ENCODE data around the gene WDR45. TPM values are rescaled to one million over a fixed set of nuclear protein-coding genes. Genes with fewer than 3 reads are reported as not detected.

Gene WDR45
- total and polyA plus RNA-seq, 2 of the 13 experiments (the other 11 are each of a cell fraction or from before 2014, with no cell fraction given): 16.4 to 65.5 TPM

DNA sequence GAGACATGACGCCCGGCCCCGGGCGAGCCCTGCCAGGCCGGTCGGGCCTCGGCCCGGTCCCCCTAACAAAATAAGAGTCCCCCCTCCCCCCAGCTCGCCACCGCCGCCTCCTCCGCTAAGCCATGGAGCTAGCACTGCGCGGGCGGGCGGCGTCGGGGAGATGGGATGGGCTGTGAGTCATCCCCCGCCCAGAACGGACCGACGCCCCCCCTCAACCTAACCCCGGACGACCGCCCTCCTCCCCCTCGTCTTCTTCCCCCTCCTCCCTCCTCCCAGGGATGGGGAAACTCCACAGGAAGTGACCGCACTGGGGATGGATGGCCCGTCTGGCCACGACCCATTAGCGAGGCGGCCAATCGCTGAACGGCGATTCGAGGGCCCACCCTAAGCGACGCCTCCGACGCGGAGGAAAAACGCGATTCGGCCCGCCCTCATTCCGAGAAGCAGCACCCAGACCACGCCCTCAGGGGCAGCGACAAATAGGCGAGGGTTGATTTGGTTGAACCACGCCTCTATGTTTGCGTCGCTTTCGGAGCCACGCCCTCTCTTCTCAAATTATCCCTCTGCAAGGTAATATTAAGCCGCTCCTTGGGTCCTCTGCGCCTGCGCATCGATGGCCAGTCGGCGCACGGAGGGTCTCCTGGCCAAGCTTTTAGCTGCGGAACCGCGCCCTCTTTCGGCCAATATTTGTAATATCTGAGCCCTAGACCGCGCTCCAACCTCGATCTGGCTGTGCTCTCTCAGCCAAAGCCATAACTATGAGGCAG lies 36.3 kb downstream of the WDR45 start, which contains the start of gene TFE3 (continued):
- TF ChIP-seq, protein P1, sequence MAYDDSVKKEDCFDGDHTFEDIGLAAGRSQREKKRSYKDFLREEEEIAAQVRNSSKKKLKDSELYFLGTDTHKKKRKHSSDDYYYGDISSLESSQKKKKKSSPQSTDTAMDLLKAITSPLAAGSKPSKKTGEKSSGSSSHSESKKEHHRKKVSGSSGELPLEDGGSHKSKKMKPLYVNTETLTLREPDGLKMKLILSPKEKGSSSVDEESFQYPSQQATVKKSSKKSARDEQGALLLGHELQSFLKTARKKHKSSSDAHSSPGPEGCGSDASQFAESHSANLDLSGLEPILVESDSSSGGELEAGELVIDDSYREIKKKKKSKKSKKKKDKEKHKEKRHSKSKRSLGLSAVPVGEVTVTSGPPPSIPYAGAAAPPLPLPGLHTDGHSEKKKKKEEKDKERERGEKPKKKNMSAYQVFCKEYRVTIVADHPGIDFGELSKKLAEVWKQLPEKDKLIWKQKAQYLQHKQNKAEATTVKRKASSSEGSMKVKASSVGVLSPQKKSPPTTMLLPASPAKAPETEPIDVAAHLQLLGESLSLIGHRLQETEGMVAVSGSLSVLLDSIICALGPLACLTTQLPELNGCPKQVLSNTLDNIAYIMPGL (CRISPR knock-in tag; IDR thresholded peaks at IDR 0.05; ENCODE audit: borderline replicate concordance in 1 of 2, low read depth in 1 of 2): peak; percentile 39 to 48; a peak in 1 of 4 replicates
- TF ChIP-seq ZNF136 (CRISPR knock-in tag; IDR thresholded peaks at IDR 0.05; ENCODE audit: low read depth) (0 out of 2 replicates have a peak, but pooled peaks have one; percentile 36), ZNF839 (CRISPR knock-in tag; IDR thresholded peaks at IDR 0.05; ENCODE audit: borderline replicate concordance) (no peak), HNRNPLL (IDR thresholded peaks at IDR 0.05; ENCODE audit: low read depth, low read length, poor library complexity, severe bottlenecking) (peak; percentile 74), MATR3 (CRISPR knock-in tag; IDR thresholded peaks at IDR 0.05) (no peak), ZNF205 (CRISPR knock-in tag; IDR thresholded peaks at IDR 0.05) (0 out of 2 replicates have a peak, but pooled peaks have one; percentile 33), PHF21A (CRISPR knock-in tag; IDR thresholded peaks at IDR 0.05) (peak; percentile 78), PITX1 (CRISPR knock-in tag; IDR thresholded peaks at IDR 0.05) (peak; percentile 28; the same call in 1 of the 2 replicates), NFYB (CRISPR knock-in tag; IDR thresholded peaks at IDR 0.05) (peak; percentile 70), ZBTB7A (CRISPR knock-in tag; IDR thresholded peaks at IDR 0.05) (0 out of 2 replicates have a peak, but pooled peaks have one; percentile 46), ELF1 (CRISPR knock-in tag; IDR thresholded peaks at IDR 0.05) (peak; percentile 20; the same call in 1 of the 2 replicates), POLR2A (IDR thresholded peaks at IDR 0.05; ENCODE audit: insufficient read depth in 1 of 2, low read depth in 2 of 2, low read length in 2 of 2) (0 out of 4 replicates have a peak, but pooled peaks of 1 of the 2 experiments have one; percentile 47), FOXO1 (CRISPR knock-in tag; IDR thresholded peaks at IDR 0.05) (no peak), RAD21 (CRISPR knock-in tag; IDR thresholded peaks at IDR 0.05) (peak; percentile 73; the same call in 1 of the 2 replicates), SMC3 (IDR thresholded peaks at IDR 0.05; ENCODE audit: low read length) (peak; percentile 28; the same call in 1 of the 2 replicates), KDM3A (CRISPR knock-in tag; IDR thresholded peaks at IDR 0.05; ENCODE audit: low read depth) (no peak), ZNF263 (CRISPR knock-in tag; IDR thresholded peaks at IDR 0.05) (peak; percentile 80)
- TF ChIP-seq, protein P2, sequence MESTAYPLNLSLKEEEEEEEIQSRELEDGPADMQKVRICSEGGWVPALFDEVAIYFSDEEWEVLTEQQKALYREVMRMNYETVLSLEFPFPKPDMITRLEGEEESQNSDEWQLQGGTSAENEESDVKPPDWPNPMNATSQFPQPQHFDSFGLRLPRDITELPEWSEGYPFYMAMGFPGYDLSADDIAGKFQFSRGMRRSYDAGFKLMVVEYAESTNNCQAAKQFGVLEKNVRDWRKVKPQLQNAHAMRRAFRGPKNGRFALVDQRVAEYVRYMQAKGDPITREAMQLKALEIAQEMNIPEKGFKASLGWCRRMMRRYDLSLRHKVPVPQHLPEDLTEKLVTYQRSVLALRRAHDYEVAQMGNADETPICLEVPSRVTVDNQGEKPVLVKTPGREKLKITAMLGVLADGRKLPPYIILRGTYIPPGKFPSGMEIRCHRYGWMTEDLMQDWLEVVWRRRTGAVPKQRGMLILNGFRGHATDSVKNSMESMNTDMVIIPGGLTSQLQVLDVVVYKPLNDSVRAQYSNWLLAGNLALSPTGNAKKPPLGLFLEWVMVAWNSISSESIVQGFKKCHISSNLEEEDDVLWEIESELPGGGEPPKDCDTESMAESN (CRISPR knock-in tag; conservative IDR thresholded peaks at IDR 0.05): peak; percentile 57; the same call in 1 of the 2 replicates
- TF ChIP-seq, protein P3, sequence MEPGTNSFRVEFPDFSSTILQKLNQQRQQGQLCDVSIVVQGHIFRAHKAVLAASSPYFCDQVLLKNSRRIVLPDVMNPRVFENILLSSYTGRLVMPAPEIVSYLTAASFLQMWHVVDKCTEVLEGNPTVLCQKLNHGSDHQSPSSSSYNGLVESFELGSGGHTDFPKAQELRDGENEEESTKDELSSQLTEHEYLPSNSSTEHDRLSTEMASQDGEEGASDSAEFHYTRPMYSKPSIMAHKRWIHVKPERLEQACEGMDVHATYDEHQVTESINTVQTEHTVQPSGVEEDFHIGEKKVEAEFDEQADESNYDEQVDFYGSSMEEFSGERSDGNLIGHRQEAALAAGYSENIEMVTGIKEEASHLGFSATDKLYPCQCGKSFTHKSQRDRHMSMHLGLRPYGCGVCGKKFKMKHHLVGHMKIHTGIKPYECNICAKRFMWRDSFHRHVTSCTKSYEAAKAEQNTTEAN (CRISPR knock-in tag; conservative IDR thresholded peaks at IDR 0.05): no peak
- TF ChIP-seq, protein P4, sequence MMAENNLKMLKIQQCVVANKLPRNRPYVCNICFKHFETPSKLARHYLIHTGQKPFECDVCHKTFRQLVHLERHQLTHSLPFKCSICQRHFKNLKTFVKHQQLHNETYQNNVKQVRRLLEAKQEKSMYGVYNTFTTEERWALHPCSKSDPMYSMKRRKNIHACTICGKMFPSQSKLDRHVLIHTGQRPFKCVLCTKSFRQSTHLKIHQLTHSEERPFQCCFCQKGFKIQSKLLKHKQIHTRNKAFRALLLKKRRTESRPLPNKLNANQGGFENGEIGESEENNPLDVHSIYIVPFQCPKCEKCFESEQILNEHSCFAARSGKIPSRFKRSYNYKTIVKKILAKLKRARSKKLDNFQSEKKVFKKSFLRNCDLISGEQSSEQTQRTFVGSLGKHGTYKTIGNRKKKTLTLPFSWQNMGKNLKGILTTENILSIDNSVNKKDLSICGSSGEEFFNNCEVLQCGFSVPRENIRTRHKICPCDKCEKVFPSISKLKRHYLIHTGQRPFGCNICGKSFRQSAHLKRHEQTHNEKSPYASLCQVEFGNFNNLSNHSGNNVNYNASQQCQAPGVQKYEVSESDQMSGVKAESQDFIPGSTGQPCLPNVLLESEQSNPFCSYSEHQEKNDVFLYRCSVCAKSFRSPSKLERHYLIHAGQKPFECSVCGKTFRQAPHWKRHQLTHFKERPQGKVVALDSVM (CRISPR knock-in tag; IDR thresholded peaks at IDR 0.05): peak; percentile 32; the same call in 1 of the 2 replicates
